PFSK-1 (cell line): ENCODE data around the gene FER.

Experiments
- FOXP2 ChIP-seq: optimal IDR thresholded peaks from 2 replicates; pipeline ENCODE3; 2011; ENCODE audit warnings: borderline replicate concordance, control low read depth, inconsistent platforms; ENCODE audit not compliant: insufficient read depth; ENCODE audit errors: extremely low read length, extremely low read depth
- POLR2AphosphoS5 ChIP-seq: IDR thresholded peaks from 2 replicates; pipeline ENCODE4 v1.6.1; 2012; ENCODE audit warnings: low read depth, mild to moderate bottlenecking, control low read depth, low read length, moderate library complexity
- SIN3A ChIP-seq: IDR thresholded peaks from 2 replicates; pipeline ENCODE4 v1.6.1; 2012; ENCODE audit warnings: mild to moderate bottlenecking, low read length, moderate library complexity, borderline replicate concordance; ENCODE audit not compliant: insufficient read depth
- TAF1 ChIP-seq: IDR thresholded peaks from 2 replicates; pipeline ENCODE4 v1.6.1; 2012; ENCODE audit warnings: low read length, control low read depth, borderline replicate concordance; ENCODE audit not compliant: insufficient read depth
- TF ChIP-seq, protein P1 (sequence below), 2 experiments: IDR thresholded peaks; 2 replicates each; pipeline versions ENCODE4 v1.6.1 to v1.8.0; 2011 to 2012; ENCODE audit warnings: low read depth in 2 of 2, low read length in 2 of 2, control low read depth in 1 of 2, inconsistent platforms in 1 of 2, mild to moderate bottlenecking in 1 of 2, moderate library complexity in 1 of 2; ENCODE audit not compliant: insufficient read depth in 1 of 2

Gene FER

DNA sequence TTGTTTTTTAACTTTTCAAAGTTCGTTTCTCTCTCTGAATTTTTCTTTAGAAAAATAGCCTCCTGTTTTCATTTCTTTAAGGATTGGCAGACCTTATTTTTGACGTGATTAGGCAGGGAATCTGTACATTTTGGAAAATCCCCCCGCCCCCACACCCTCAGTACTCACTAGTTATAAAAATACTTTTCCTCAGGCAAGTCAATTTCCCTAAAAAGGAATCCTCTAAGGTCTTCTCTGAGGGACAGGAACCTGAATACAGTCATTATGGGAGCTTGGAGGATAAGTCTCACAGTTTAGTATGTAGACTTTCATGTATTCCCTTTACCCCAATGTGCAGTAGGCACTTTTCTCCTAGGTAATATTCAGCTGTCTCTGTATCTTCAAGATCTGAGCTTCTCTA lies 3.9 kb upstream of the FER start:
- TF ChIP-seq POLR2AphosphoS5 = no peak
- TF ChIP-seq TAF1 = no peak
- TF ChIP-seq FOXP2 = no peak
- TF ChIP-seq, protein P1, sequence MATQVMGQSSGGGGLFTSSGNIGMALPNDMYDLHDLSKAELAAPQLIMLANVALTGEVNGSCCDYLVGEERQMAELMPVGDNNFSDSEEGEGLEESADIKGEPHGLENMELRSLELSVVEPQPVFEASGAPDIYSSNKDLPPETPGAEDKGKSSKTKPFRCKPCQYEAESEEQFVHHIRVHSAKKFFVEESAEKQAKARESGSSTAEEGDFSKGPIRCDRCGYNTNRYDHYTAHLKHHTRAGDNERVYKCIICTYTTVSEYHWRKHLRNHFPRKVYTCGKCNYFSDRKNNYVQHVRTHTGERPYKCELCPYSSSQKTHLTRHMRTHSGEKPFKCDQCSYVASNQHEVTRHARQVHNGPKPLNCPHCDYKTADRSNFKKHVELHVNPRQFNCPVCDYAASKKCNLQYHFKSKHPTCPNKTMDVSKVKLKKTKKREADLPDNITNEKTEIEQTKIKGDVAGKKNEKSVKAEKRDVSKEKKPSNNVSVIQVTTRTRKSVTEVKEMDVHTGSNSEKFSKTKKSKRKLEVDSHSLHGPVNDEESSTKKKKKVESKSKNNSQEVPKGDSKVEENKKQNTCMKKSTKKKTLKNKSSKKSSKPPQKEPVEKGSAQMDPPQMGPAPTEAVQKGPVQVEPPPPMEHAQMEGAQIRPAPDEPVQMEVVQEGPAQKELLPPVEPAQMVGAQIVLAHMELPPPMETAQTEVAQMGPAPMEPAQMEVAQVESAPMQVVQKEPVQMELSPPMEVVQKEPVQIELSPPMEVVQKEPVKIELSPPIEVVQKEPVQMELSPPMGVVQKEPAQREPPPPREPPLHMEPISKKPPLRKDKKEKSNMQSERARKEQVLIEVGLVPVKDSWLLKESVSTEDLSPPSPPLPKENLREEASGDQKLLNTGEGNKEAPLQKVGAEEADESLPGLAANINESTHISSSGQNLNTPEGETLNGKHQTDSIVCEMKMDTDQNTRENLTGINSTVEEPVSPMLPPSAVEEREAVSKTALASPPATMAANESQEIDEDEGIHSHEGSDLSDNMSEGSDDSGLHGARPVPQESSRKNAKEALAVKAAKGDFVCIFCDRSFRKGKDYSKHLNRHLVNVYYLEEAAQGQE (IDR thresholded peaks at IDR 0.05; ENCODE audit: insufficient read depth in 1 of 2, low read depth in 2 of 2, low read length in 2 of 2) = no peak
- no peak for TF ChIP-seq SIN3A

DNA sequence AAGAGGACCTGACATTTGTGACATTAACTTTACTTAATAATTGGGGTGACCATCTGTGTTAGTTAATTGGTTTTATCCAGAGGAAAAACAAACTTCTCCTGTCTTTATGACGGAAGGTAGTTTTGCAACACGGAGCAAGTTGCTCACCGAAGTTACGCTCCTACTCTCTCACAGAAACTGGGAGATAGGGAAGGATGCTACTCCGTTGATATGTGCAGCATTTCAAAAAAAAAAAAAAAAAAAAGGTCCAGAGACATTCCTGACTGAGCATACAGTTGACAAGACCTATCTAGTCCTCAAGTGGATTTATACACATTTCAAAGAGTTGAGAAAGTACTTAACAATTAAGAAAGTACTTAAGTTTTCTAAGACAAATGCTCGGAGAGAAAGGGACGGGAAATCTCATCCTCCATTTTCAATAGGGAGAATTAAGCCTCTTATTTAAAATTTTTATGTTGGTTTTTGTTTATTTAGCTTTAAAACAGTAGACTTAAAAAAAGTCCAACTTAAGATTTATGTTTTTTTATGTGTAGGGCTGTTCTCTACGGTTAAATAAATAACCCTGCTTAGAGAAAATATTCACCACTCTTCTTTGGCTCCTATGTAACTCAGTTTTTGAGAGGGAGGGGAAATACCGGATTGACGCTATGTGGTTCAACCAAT lies 455 bp upstream of the FER start:
- TF ChIP-seq, protein P1 (IDR thresholded peaks at IDR 0.05; ENCODE audit: insufficient read depth in 1 of 2, low read depth in 2 of 2, low read length in 2 of 2) = no peak
- TF ChIP-seq SIN3A (no peak), FOXP2 (no peak), POLR2AphosphoS5 (no peak), TAF1 (no peak)

DNA sequence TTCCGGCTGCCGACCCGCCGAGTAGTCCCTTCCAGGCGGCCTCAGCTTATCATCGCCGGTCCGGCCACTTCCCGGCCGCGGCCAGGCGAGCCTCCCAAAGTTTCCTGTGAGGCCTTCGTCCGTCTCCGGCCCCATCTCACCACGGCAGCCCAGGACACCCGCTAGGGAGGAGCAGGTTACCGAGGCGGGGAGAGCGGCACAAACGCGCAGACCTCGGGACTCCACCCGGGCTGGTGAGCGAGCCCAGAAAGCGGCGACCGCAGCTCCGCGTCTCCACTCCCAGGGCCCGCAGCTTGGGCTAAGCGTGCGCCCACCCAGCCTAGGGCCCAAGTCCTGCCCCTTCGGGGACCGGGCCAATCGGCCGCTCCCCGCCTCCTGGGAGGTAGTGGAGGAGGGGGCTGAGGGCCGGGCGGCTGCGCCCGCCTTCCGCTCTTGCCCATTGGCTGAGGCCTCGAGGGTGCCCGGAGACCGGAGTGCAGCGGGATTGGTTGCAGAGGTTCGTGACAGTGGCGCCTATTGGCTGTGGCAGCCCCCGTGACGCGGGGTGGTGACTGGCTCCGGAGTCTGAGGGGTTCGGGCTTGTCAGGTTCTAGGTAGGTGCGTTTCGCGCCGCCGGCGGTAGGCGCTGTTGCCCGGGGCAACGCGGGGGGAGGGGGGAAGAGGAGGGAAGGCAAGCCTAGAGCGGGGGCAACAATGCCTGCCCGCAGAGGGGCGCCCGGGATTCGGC lies 867 bp downstream of the FER start:
- TF ChIP-seq FOXP2 (peak; percentile 42), TAF1 (peak; percentile 86), POLR2AphosphoS5 (peak; percentile 94), SIN3A (0 out of 2 replicates have a peak, but pooled peaks have one; percentile 69)
- TF ChIP-seq, protein P1 (IDR thresholded peaks at IDR 0.05; ENCODE audit: insufficient read depth in 1 of 2, low read depth in 2 of 2, low read length in 2 of 2) = 0 out of 4 replicates have a peak, but pooled peaks of 1 of the 2 experiments have one; percentile 21

DNA sequence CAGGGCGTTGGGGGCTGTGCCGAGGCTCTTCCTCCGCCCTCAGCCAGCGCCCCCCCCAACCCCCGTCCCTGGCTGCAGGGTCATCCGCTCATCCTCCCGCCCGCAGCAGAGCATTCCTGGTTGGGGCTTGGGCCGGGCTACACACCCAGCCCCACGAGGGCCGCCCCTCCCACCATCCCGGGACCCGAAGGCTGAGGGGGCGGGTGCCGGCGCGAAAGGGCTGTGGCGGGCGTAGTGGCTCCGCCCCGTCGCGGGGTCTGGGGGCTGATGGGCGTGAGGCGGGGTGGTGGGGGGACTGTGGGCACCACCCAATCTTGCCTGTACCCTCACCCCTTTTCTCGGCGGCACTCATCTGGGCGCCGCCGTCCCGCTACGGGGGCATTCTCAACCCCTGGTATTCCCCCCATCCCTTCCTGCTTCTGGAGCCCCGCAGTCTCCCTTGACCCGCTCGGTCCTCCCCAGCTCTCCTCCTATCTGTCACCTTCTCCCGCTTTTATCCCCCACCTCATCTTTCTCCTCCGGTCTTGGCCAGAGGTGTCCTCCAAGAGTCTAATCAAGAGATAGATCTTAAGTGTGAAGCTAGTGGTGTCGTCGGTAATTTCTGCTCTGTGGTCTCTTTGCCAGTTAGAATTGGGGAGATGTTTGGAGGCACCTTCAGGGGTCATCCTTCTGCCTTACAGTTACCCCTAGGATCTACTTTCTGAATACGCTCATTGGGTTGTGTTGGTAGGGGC lies 1.6 kb downstream of the FER start:
- TF ChIP-seq, protein P1 (IDR thresholded peaks at IDR 0.05; ENCODE audit: insufficient read depth in 1 of 2, low read depth in 2 of 2, low read length in 2 of 2) = no peak
- TF ChIP-seq TAF1 (no peak), SIN3A (no peak), FOXP2 (no peak), POLR2AphosphoS5 (no peak)
